ENCODE measurements around the gene TPSAB1.

TPSAB1 gene

DNA sequence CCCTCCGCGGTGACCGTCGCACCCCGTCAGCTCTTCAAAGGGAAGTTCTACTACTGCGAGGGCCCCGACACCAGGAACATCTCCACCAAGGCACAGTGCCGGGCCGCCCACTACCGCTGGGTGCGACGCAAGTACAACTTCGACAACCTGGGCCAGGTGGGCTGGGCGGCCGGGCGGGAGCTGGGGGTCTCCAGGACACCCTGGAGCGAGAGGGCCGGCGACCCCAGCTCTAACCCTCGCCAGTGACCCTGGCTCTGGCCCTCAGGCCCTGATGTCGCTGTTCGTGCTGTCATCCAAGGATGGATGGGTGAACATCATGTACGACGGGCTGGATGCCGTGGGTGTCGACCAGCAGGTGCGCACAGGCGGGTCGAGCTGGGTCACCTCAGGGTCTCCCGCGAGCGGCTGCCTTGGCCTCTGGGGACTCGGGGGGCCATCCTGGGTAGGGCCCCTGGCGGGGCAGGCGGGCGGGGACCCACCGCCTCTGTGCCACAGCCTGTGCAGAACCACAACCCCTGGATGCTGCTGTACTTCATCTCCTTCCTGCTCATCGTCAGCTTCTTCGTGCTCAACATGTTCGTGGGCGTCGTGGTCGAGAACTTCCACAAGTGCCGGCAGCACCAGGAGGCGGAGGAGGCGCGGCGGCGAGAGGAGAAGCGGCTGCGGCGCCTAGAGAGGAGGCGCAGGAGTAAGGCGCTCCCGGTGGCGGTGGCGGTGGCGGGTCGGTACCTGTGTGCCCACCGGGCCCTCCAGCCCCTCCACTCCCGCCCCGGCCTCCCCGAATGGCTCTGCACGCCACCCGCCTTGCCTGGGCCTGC lies 28.8 kb upstream of the TPSAB1 start:
- no peak for DNase-seq

DNA sequence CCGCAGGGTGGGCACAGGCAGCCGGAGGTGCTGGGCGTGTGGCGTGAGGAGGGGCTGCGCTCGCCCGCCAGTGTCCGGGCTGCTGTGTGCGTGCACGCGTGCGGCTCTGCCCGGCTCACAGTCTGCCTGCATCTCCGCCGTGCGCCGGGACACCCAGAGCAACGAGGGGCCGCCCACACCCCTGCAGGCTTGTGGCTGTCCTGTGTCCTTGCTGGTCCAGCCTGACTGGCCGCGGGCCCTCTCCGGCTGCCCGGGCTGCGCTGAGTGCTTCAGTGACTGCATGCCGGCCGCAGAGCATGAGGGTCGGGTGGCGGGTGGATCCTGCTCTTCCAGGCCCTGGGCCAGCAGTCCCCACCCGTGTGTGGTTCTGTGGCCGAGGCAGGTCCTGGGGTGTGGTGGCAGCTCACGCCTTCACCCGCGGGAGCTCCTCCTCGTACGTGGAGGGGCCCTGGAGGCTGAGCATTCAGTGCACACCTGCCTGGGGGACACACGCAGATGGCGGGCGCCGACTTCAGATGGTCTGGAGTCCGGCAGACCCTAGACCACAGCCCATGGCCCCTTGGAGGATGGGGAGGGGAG lies 27.8 kb upstream of the TPSAB1 start:
- DNase-seq, result no peak

DNA sequence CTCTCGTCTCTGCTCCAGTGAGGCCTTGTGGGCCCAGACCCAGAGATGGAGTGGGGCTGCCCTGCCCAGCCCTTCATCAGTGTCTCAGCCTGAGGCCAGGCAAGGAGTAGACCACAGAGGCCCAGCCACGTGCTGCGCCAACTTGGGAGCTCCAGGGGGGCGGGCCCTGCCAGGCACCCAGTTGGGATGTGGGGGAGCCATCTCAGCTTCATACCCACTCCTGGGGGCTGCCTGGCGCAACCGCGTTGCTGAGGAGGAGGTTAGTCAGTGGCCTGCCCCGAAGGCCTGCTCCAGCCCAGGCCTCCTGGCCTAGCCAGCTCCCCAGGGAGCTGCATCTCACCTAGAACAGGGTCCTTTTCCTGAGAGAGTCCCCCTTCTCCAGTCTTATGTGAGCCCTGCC lies 27.3 kb upstream of the TPSAB1 start:
- no peak for DNase-seq

DNA sequence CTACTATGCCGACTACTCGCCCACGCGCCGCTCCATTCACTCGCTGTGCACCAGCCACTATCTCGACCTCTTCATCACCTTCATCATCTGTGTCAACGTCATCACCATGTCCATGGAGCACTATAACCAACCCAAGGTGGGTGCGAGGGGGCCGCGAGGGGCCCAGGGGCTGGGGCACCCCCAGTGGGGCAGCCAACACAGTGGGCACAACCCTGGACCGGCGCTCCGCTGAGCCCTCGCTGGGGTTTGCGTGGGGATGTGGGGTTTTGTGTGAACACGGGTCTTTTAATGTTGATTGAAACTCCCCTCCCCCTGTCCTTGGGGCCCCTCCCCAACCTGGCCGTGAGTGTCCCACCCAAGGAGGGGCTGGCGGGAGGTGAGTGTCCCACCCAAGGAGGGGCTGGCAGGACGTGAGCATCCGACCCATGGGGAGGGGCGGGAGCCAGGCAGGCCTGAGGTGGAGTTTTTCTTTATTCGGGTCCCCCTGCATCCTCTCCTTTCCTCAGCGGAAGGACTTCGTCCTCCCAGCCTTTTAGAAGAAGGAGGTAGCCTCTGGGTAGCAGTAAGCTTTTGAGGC lies 26.6 kb upstream of the TPSAB1 start:
- no peak for DNase-seq

DNA sequence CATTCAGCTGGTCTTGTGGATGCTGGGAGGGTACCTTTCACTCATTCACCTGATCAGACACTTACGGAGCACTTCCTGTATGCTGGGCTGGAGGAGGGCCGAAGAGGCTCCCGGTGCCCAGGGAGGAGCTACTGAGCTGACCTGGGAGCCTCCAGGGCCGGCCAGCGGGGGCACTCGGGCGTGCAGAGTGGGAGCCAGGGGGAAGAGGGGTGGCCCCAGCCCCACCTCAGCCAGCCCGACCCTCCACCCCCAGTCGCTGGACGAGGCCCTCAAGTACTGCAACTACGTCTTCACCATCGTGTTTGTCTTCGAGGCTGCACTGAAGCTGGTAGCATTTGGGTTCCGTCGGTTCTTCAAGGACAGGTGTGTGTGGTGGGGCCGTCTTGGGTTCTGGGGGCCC lies 25.8 kb upstream of the TPSAB1 start:
- no peak for DNase-seq

DNA sequence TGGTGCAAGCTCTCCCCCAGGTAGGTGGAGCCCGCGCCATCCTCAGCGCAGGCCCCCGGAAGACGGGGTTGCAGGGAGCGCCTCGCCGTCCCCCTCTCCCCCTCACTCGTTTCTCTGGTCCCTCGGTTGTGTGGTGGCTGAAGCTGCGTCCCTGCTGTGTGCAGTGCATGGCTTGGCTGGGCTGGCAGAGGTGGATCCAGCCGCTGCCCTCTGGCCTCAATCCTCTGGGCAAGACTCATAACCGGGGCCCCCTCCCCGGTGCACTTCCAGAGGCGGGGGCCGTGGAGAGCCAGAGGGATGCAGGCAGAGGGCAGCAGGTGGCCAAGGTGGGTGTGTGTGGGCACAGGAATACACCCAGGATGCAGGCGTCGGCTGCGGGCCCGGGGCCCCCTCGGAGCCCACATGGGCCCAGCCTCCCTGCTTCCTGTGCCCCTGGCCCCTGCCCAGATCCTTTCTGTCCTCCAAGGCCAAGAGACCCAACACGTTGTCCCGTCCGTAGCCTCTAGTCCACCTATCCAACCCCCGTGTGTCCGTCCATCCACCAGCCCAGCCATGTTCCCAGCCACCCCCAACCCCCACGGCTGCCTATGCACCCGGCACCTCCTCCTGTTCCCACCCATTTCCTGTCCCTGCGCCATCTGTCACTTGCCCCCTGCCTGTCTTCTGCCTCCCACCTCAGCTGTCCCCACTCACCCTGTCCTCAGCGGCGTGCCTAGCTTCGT lies 24.8 kb upstream of the TPSAB1 start:
- no peak for DNase-seq

DNA sequence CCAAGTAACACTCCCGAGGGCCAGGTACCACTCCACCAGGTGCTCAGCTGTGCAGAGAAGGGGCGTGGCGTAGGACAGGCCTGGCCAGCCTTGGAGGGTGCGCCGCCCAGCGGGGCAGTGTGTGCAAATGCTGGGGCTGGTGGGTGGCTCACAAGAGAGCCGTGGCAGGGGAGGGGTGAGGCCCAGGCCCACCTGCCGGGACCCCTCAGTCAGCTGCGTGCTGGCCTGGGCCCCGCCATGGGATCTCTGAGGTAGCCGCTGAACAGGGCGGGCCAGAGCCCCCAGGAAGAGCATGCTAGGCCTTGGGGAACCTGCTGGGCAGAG lies 24.2 kb upstream of the TPSAB1 start:
- DNase-seq, result no peak

DNA sequence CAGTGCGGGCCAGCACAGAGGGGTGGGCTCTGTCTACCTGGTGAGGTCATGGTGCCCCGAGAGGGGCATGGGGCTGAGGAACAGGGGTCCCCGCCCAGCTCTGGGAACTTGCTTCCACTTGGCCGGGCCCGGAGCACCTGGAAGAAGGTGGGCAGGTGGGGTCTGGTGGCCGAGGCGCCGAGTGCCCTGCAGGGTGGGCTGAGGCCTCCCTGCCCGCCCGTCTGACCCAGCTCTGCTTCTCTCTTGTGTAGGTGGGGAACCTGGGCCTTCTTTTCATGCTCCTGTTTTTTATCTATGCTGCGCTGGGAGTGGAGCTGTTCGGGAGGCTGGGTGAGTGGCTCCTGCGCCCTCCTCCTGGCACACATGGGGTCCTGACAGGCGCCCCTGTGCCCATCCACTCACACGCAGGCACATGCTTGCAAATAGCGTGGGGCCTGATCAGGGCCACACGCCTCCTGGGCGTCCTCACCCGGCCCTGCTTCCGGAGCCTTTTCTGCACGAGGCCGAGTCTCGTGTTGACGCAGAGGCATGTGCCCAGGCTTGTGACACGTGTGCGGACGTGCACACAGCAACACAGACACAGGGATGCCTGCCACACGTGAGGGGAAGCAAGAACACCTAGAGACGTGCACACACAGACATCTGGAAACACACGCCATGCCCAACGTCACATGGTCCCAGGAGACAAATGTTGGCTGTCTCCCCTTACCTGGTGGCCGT lies 23.7 kb upstream of the TPSAB1 start:
- no peak for DNase-seq

DNA sequence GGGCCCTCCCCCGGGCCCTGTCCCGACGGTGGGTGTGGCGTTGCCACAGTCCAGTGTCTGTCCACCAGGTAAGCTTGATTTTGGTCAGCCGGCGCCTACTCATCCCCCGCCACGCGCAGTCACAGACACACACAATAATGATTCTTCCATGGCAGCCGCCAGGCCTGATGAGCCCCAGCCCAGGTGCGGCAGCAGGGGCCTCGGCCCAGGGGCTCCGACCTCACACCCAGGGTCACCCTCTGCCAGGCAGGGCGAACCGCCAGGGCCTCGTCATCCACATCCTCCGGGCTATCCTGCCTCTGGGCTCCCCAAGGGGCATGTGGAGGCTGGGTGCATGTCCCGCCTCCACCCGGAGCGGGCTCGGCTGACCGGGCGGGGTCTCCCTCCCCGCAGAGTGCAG lies 23.0 kb upstream of the TPSAB1 start:
- no peak for DNase-seq

DNA sequence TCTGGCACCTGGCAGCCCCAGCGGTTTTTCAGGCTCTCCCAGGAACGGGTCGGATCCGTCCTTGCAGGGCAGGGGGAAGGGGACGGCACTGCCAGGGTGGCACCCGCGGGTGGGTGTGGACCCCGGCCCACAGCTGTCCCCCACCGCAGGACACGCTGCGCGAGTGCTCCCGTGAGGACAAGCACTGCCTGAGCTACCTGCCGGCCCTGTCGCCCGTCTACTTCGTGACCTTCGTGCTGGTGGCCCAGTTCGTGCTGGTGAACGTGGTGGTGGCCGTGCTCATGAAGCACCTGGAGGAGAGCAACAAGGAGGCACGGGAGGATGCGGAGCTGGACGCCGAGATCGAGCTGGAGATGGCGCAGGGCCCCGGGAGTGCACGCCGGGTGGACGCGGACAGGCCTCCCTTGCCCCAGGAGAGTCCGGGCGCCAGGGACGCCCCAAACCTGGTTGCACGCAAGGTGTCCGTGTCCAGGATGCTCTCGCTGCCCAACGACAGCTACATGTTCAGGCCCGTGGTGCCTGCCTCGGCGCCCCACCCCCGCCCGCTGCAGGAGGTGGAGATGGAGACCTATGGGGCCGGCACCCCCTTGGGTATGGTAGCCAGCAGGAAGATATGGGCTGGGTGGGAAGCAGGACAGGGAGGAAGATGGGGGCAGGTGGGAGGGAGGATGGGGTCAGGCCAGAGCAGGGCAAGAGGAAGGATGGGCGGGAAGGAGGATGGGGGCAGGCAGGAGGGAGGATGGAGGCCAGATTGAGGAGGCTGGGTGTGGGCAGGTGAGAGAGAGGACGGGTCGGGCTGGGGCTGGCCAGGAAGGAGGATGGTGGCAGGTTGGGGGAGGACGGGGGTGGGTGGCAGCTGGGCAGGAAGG lies 22.2 kb upstream of the TPSAB1 start:
- no peak for DNase-seq

DNA sequence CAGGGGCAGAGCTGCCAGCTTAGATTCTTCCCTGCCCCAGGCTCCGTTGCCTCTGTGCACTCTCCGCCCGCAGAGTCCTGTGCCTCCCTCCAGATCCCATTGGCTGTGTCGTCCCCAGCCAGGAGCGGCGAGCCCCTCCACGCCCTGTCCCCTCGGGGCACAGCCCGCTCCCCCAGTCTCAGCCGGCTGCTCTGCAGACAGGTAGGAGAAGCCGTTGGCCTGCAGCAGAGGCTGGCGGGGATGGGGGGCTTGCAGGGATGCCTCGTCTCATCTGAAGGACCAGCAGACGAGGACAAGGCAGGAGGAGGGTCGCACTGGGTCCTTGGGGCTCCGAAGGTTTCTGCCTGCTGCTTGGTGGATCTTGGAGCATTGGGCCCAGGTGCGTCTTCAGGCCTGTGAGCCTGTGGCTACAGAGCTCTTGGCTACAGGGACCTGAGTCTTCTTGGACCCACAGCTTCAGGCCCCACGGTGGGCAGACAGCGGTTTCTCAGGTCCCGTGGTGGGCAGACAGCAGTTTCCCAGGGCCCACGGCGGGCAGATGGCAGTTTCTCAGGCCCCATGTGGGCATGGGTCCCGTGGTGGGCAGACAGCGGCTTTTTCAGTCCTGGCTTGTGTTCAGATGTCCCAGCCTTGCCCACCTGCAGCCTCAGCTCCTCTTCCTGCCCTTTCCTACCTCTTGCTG lies 21.4 kb upstream of the TPSAB1 start:
- DNase-seq, result no peak

DNA sequence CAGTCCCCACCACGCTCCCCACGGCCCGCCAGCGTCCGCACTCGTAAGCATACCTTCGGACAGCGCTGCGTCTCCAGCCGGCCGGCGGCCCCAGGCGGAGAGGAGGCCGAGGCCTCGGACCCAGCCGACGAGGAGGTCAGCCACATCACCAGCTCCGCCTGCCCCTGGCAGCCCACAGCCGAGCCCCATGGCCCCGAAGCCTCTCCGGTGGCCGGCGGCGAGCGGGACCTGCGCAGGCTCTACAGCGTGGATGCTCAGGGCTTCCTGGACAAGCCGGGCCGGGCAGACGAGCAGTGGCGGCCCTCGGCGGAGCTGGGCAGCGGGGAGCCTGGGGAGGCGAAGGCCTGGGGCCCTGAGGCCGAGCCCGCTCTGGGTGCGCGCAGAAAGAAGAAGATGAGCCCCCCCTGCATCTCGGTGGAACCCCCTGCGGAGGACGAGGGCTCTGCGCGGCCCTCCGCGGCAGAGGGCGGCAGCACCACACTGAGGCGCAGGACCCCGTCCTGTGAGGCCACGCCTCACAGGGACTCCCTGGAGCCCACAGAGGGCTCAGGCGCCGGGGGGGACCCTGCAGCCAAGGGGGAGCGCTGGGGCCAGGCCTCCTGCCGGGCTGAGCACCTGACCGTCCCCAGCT lies 20.3 kb upstream of the TPSAB1 start:
- DNase-seq, result no peak

DNA sequence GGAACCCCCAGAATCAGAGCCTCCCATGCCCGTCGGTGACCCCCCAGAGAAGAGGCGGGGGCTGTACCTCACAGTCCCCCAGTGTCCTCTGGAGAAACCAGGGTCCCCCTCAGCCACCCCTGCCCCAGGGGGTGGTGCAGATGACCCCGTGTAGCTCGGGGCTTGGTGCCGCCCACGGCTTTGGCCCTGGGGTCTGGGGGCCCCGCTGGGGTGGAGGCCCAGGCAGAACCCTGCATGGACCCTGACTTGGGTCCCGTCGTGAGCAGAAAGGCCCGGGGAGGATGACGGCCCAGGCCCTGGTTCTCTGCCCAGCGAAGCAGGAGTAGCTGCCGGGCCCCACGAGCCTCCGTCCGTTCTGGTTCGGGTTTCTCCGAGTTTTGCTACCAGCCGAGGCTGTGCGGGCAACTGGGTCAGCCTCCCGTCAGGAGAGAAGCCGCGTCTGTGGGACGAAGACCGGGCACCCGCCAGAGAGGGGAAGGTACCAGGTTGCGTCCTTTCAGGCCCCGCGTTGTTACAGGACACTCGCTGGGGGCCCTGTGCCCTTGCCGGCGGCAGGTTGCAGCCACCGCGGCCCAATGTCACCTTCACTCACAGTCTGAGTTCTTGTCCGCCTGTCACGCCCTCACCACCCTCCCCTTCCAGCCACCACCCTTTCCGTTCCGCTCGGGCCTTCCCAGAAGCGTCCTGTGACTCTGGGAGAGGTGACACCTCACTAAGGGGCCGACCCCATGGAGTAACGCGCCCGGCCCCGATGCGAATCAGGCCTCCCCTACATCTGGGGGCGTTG lies 19.5 kb upstream of the TPSAB1 start:
- DNase-seq, result no peak

DNA sequence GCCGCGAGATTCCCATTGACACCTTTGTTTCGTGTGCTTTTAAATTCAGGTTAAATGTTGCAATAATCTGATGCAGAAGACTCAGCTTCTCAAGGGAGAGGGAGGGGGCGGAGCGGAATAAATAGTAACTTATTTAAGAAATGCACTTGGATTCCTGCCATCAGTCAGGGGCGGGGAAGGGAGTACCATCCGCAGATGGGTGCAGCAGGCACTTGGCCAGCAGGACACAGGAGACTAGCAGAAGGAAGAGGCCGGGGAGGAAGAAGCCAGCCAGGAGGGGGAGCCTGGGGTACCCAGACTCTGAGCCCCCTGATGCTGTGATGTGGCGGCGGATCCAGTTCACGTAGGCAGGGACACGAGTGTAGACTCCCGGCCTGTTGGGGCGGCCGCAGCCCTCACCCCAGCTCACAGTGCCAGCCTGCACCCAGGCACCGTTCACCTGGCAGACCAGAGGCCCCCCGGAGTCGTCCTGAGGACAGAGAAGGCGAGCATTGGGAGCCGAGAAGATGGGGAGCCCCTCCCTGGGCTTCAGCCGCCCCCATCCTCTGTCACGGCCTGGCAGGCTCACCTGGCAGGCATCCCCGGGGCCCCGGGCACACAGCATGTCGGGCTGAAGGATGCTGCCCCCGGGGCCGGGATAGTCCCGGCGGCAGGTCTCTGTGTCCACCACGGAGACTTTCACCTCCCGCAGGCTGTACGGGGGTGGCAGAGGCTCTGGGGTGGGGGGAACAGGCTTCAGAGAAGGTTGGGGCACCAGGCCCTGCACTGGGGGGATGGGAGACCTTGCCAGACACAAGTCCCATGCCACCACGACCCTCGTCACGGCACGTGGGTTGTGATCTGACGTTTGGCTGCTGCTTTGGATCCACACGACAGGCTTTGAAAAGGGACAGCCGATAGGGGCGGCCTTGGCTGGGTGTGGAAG lies 18.6 kb upstream of the TPSAB1 start:
- DNase-seq, result no peak

DNA sequence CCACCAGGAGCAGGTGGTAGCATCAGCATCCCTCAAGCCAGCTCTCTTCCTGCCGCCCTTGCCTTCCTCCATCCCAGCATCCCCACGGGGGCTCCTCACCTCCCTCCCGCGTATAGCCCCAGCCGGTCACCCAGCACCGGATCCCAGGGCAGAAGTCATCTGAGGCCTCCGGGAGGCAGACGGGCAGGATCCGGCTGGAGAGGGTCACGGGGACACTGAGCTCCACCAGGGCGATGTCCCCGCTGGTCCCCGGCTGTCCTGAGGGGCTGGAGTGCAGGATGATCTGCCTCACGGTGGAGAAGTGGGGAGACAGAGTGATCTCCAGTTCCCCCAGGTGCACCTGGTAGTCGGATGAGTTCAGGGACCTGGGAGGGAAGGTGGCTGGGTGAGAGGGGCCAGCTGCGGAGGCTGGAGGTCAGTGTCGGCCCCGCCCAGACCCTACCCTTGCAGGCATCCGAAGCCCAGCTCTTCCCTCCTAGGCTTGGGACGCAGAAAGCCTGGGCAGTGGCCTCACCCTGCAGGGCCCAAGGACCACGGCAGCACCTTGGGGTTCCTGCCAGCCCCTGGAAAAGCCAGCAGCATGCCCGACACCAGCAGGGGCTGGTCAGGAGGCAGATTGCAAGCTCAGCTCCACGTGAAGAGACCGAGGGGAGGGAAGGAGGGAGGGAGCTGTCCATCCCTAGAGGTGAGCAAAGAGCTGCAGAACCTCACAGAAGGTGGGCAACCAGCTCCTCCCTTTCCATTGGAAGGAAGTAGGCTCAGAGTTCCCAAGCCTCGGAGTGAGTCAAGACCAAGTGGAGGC lies 17.8 kb upstream of the TPSAB1 start:
- DNase-seq, result no peak

DNA sequence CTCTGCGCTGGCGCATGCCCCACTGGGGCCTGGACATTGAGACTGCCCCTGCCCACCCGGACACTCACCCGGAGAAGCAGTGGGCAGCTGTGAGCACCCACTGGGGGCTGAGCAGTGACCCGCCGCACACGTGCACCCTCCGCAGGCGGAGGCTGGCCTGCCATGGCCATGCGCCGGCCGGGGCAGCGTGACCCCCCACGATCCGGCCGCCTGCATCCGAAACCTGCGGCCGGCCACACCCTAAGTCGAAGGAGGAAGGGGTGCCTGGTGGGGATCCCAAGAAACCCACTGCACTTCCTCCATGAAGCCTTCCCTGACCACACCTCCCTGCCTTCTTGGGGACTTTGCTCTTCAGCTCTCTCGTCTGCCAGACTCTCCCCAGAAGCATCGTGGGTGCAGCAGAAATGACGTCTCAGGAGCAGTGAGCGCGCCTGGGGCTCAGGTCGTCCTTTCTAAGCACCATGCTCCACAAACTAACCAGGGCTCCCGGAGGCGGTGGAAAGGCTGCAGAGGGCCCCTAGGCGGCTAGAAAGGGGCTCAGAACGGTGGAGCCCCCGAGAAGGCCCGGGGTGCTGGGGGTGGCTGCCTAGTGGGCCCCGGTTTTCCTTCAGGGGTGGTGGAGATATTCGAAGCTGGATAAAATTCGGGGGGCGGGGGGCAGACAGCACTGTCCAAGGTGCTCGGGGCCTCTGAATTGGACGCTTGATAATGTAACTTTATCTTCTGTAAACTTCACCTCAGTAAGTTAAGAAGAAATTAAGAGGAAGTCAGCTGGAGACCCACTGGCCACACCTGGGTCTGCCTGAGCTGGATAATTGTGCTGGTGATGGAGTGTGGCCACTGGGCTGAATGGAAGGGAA lies 16.9 kb upstream of the TPSAB1 start:
- no peak for DNase-seq

DNA sequence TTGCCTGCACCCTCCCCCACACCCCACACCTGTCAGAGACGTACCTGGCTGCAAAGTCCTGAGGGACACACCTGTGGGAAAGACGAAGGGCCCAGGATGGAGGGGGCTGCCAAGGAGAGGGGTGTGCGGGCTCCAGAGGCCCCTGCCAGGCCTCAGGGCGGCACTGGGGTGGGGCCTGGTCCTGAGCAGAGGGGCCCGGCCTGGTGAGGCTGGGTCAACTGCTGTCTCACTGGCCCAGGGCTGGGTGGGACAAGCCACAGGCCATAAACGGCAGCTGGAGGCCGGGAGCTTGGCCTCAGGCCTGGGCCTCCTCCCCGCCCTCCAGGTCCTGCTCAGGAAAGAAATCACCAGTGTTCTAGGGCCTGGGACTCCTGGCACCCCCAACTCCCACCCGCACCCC lies 15.9 kb upstream of the TPSAB1 start:
- DNase-seq, result no peak

Data from cortex of kidney (tissue), 1 donor.